Loucy (cell line): ENCODE results near the gene CCDC70.
A peak's percentile ranks its signal among the peaks of the same experiment; 100 is the strongest.

Source experiments
- H2AFZ ChIP-seq: fragments of 200-600 bp; sonication (generic); 2 replicates; pipeline ENCODE4 v1.6.0; 2016; ENCODE audit warnings: antibody characterized with exemption, mild to moderate bottlenecking, low read length, moderate library complexity
- H3F3A ChIP-seq: fragments of 200-600 bp; 2 replicates; pipeline ENCODE4 v1.6.0; 2016; ENCODE audit warnings: antibody characterized with exemption, low read depth, mild to moderate bottlenecking
- H3K27me3 ChIP-seq: fragments of 200-600 bp; sonication (generic); 2 replicates; pipeline ENCODE4 v1.6.1; 2014; ENCODE audit warnings: low read length, mild to moderate bottlenecking; ENCODE audit not compliant: insufficient read depth, poor library complexity, severe bottlenecking
- H3K36me3 ChIP-seq: fragments of 200-600 bp; sonication (generic); 2 replicates; pipeline ENCODE4 v1.6.1; 2016; ENCODE audit warnings: low read length; ENCODE audit not compliant: insufficient read depth
- H3K4me1 ChIP-seq: fragments of 200-600 bp; sonication (generic); 2 replicates; pipeline ENCODE4 v1.5.1; 2014; ENCODE audit warnings: low read length, mild to moderate bottlenecking; ENCODE audit not compliant: insufficient read depth, poor library complexity, severe bottlenecking
- H3K4me2 ChIP-seq: fragments of 200-600 bp; sonication (generic); 2 replicates; pipeline ENCODE4 v1.6.0; 2014; ENCODE audit warnings: antibody characterized with exemption, low read length, low read depth, mild to moderate bottlenecking; ENCODE audit not compliant: poor library complexity, severe bottlenecking
- H3K4me3 ChIP-seq: fragments of 200-600 bp; sonication (generic); 2 replicates; pipeline ENCODE4 v1.5.1; 2014; ENCODE audit warnings: low read length, mild to moderate bottlenecking, mixed read lengths; ENCODE audit not compliant: poor library complexity, severe bottlenecking
- H3K79me2 ChIP-seq: fragments of 200-600 bp; sonication (generic); 2 replicates; pipeline ENCODE4 v1.6.1; 2014; ENCODE audit warnings: low read length; ENCODE audit not compliant: insufficient read depth
- H3K9ac ChIP-seq: fragments of 200-600 bp; sonication (generic); 2 replicates; pipeline ENCODE4 v1.6.0; 2014; ENCODE audit warnings: mild to moderate bottlenecking, low read depth, low read length, moderate library complexity; ENCODE audit not compliant: poor library complexity, severe bottlenecking
- H3K9me2 ChIP-seq: fragments of 200-600 bp; sonication (generic); replicated peaks from 2 replicates; pipeline ENCODE4 v1.6.1; 2016; ENCODE audit warnings: low read depth, low read length, mixed read lengths
- H3K9me3 ChIP-seq: fragments of 200-600 bp; sonication (generic); 2 replicates; pipeline ENCODE4 v1.6.1; 2014; ENCODE audit warnings: mild to moderate bottlenecking, antibody characterized with exemption, low read length, low read depth; ENCODE audit not compliant: insufficient read depth
- H4K20me1 ChIP-seq: fragments of 200-600 bp; sonication (generic); 2 replicates; pipeline ENCODE4 v1.6.0; 2014; ENCODE audit warnings: antibody characterized with exemption, low read length, mild to moderate bottlenecking; ENCODE audit not compliant: insufficient read depth, poor library complexity, severe bottlenecking
- EZH2phosphoT487 ChIP-seq: fragments of 200-600 bp; IDR thresholded peaks from 2 replicates; pipeline ENCODE4 v1.6.1; 2018; ENCODE audit warnings: antibody characterized with exemption, mild to moderate bottlenecking, moderate library complexity, borderline replicate concordance
- TF ChIP-seq, protein P1 (sequence below): fragments of 200-600 bp; sonication (generic); conservative IDR thresholded peaks from 2 replicates; pipeline ENCODE4 v1.5.1; 2014; ENCODE audit warnings: mild to moderate bottlenecking, antibody characterized with exemption, low read length

The CCDC70 gene

DNA sequence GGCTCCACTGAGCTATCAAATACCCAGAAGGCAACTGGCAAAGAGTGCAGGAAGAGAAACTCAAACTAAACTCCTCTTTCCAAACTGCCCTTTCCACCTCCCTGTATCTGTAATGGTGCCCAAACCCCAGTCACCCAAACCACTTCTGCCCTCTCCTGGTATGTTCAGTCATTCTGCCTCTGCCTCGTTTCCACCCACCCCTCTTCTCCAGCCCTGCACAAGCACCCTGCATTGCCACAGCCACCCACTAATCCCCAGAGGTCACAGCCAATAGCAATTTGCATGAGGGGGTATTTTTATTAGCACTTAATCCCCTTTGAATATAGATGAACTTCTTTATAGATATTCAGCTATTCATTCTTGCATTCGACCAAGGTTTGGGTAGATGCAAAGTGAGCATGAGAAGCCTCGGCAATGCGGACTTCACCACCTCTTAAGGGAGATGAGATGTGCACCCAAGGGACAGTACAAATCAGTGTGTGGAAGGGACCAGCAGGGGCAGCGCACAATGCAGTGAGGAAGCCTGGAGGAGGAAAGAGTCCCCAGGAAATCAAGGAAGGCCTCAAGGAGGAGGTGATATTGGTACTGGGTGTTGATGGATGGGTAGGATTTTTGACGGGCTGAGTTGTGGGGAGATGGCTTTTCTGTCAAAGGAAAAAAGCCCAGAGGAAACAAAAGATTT is 29.2 kb upstream of the CCDC70 start:
- Histone ChIP-seq H3K4me2 (peak overlapping the region; percentile 7), H4K20me1 (no peaks in the 10 kb centered on the region), H3K4me1 (peaks cover 15% of the 10 kb centered on the region)

DNA sequence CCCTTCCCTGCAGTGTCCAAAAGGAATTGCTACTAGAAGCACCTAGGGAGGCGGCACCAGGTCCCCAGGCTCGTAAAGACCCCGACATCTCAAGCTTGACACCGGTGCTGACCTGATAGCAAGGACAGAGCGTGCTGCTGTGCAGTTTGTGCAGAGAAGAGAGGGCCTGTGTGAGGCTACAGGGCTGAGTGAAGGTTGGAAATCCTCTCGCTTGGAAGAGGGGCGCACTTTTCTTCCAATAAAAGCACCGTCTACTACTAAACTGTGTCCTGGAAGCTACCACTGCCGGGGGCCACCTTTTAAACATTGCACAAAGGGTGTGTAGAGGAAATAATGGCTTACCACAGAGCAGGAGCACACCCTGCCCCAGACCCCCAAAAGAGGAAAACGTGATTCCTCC is 27.8 kb upstream of the CCDC70 start:
- Histone ChIP-seq H3K9ac (no peak overlapping the region), H3K9me2 (no peaks in the 10 kb centered on the region), H3K9me3 (no peaks in the 10 kb centered on the region), H2AFZ (no peak overlapping the region), H3K27me3 (no peaks in the 10 kb centered on the region), H3K79me2 (no peaks in the 10 kb centered on the region), H3K4me1 (peaks cover 15% of the 10 kb centered on the region), H3K4me2 (no peak overlapping the region), H3K36me3 (no peaks in the 10 kb centered on the region), H4K20me1 (no peaks in the 10 kb centered on the region), H3K4me3 (no peak overlapping the region), H3F3A (no peaks in the 10 kb centered on the region)
- no peak for TF ChIP-seq EZH2phosphoT487
- TF ChIP-seq, protein P1, sequence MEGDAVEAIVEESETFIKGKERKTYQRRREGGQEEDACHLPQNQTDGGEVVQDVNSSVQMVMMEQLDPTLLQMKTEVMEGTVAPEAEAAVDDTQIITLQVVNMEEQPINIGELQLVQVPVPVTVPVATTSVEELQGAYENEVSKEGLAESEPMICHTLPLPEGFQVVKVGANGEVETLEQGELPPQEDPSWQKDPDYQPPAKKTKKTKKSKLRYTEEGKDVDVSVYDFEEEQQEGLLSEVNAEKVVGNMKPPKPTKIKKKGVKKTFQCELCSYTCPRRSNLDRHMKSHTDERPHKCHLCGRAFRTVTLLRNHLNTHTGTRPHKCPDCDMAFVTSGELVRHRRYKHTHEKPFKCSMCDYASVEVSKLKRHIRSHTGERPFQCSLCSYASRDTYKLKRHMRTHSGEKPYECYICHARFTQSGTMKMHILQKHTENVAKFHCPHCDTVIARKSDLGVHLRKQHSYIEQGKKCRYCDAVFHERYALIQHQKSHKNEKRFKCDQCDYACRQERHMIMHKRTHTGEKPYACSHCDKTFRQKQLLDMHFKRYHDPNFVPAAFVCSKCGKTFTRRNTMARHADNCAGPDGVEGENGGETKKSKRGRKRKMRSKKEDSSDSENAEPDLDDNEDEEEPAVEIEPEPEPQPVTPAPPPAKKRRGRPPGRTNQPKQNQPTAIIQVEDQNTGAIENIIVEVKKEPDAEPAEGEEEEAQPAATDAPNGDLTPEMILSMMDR, result no peak

More for the DNA sequence above, 29.2 kb upstream of the CCDC70 start:
- Histone ChIP-seq H3K9me3 (no peaks in the 10 kb centered on the region), H3F3A (no peaks in the 10 kb centered on the region), H3K79me2 (no peaks in the 10 kb centered on the region), H3K9ac (no peak overlapping the region), H3K9me2 (no peaks in the 10 kb centered on the region), H3K36me3 (no peaks in the 10 kb centered on the region), H3K27me3 (no peaks in the 10 kb centered on the region), H2AFZ (peak overlapping the region; percentile 72), H3K4me3 (no peak overlapping the region)
- no peak for TF ChIP-seq EZH2phosphoT487
- TF ChIP-seq, protein P1, result peak; percentile 73

DNA sequence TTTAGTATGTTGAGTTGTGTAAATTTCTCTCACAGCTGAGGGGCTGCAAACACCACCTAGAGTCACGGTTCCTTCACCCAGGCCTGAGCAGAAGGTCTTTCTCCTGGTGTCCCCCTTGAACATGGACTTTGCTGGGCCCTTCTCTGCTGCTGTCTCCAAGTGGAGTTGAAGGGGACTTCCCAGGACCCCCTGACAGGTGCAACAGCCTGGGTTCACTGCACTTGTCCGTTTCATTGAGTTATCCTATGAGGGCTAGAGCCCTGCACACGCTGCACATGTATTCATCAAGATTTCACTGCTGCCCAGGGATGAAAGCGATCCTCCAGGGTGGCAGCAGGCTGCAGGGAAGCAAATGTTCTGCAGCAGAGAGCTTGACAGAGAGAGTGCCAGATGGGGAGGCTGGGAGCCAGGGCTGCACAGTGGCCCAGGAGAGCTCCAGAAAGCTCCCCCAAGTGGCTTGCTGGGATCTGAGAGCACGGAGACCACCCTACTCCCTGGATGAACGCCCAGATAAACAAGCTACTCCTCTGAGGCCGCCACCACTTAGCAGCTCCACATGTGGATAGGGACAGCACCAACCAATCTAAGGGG is 27.1 kb upstream of the CCDC70 start:
- no peaks in the 10 kb centered on the region for H3K27me3 ChIP-seq
- no peaks in the 10 kb centered on the region for H4K20me1 ChIP-seq
- H3K4me3 ChIP-seq, result no peak overlapping the region
- H2AFZ ChIP-seq, result no peak overlapping the region
- no peaks in the 10 kb centered on the region for H3K9me3 ChIP-seq
- peaks cover 15% of the 10 kb centered on the region for H3K4me1 ChIP-seq
- H3F3A ChIP-seq, result no peaks in the 10 kb centered on the region
- no peaks in the 10 kb centered on the region for H3K36me3 ChIP-seq
- no peaks in the 10 kb centered on the region for H3K9me2 ChIP-seq
- H3K79me2 ChIP-seq, result no peaks in the 10 kb centered on the region
- no peak overlapping the region for H3K4me2 ChIP-seq
- TF ChIP-seq, protein P1, result no peak
- no peak for TF ChIP-seq EZH2phosphoT487
- H3K9ac ChIP-seq, result no peak overlapping the region
